ENCODE data around the gene CFAP20DC. TPM values are rescaled to one million over a fixed set of nuclear protein-coding genes. Genes with fewer than 3 reads are reported as not detected.

Gene CFAP20DC
- total and polyA plus RNA-seq, 2 experiments from 2014 or later = 7.4 to 11.4 TPM

DNA sequence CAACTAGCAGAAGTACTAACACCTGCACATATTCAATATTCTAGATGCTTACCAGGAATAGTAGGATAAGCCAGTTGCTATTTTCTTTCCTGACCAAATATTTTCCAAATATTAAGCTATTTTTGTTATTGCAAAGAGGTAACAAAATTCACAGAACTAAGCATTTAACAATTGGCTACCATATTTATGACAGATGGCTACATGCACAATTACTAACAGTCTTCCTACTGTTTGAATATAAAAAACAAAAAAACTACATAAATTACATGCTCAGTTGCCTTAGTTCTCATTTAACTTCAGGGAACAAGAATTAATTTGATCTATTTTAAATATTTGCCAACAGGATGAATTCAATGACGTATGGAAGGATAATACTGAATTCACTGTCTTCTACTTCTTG is 36.2 kb downstream of the CFAP20DC start (continued):
- no peak for TF ChIP-seq STAT1 (IDR thresholded peaks at IDR 0.05; ENCODE audit: unreplicated experiment)
- TF ChIP-seq, protein P1, sequence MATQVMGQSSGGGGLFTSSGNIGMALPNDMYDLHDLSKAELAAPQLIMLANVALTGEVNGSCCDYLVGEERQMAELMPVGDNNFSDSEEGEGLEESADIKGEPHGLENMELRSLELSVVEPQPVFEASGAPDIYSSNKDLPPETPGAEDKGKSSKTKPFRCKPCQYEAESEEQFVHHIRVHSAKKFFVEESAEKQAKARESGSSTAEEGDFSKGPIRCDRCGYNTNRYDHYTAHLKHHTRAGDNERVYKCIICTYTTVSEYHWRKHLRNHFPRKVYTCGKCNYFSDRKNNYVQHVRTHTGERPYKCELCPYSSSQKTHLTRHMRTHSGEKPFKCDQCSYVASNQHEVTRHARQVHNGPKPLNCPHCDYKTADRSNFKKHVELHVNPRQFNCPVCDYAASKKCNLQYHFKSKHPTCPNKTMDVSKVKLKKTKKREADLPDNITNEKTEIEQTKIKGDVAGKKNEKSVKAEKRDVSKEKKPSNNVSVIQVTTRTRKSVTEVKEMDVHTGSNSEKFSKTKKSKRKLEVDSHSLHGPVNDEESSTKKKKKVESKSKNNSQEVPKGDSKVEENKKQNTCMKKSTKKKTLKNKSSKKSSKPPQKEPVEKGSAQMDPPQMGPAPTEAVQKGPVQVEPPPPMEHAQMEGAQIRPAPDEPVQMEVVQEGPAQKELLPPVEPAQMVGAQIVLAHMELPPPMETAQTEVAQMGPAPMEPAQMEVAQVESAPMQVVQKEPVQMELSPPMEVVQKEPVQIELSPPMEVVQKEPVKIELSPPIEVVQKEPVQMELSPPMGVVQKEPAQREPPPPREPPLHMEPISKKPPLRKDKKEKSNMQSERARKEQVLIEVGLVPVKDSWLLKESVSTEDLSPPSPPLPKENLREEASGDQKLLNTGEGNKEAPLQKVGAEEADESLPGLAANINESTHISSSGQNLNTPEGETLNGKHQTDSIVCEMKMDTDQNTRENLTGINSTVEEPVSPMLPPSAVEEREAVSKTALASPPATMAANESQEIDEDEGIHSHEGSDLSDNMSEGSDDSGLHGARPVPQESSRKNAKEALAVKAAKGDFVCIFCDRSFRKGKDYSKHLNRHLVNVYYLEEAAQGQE (IDR thresholded peaks at IDR 0.05; ENCODE audit: unreplicated experiment) = no peak
- no peak for TF ChIP-seq CREB1 (CRISPR knock-in tag; IDR thresholded peaks at IDR 0.05; ENCODE audit: low read depth)

DNA sequence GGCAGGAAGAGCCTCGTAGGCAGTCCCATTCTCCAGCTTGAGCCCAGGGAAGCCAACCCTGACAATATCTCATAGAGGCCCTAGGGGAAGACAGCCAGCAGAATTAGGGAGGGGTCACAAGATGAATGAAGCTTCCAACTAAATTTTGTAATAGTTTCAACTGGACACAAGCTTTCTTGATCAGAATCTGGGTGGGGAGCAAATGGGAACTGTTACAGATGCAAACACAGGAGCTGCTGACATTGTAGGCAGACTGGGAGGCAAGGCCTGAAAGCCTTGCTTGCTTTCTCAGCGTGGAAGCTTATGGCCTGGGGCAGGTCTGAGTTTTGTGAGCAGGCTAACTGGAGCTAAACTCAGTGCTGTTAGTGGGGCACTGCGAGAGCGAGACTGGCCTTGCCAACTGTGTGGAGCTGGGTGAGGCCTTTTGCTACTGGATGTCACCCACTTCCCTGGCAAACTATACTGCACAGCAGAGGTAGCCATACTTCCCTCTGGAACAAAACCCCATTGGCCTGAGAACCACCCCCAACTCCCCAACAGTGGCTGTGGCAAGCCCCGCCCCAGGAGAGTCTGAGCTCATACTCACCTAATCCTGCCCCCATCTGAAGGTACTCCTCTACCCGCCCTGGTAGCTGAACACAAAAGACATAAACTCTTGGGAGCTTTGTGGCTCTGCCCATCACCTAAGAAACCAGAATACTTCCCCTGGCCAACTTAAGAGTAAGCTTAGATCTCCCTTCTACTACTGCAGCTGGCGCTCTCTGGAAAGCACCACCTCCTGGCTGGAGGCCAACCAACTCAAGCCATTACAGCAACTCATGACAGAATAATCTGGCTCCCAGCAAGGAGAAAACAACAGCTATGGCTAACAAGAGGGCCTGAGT is 42.9 kb downstream of the CFAP20DC start:
- H3K9me3 Mint-ChIP-seq = no peaks in the 10 kb centered on the region
- no peaks in the 10 kb centered on the region for H3K27me3 Mint-ChIP-seq (ENCODE audit: insufficient read depth, low read depth, poor library complexity)
- H3K27ac Mint-ChIP-seq = no peak overlapping the region
- Histone ChIP-seq H3K27me3 (ENCODE audit: insufficient read depth) (no peaks in the 10 kb centered on the region), H3K4me1 (ENCODE audit: insufficient read depth) (no peaks in the 10 kb centered on the region), H3K36me3 (ENCODE audit: insufficient read depth) (no peaks in the 10 kb centered on the region), H3K4me2 (no peak overlapping the region), H3K9me2 (ENCODE audit: insufficient read depth) (no peaks in the 10 kb centered on the region), H4K20me1 (replicated peaks; ENCODE audit: insufficient read depth) (no peaks in the 10 kb centered on the region), H2AFZ (no peak overlapping the region), H3K4me3 (no peak overlapping the region), H3K27ac (ENCODE audit: low read depth) (no peak overlapping the region), H3F3A (replicated peaks; ENCODE audit: low read depth) (no peaks in the 10 kb centered on the region), H3K79me2 (replicated peaks; ENCODE audit: insufficient read depth) (no peaks in the 10 kb centered on the region)
- DNase-seq (ENCODE audit: low spot score) = no peak
- no peaks in the 10 kb centered on the region for H3K4me1 Mint-ChIP-seq
- TF ChIP-seq ZNF331 (CRISPR knock-in tag; IDR thresholded peaks at IDR 0.05; ENCODE audit: low read depth) (no peak), ZNF114 (CRISPR knock-in tag; IDR thresholded peaks at IDR 0.05) (no peak)
- TF ChIP-seq, protein P1 (IDR thresholded peaks at IDR 0.05; ENCODE audit: unreplicated experiment) = no peak
- TF ChIP-seq, protein P2, sequence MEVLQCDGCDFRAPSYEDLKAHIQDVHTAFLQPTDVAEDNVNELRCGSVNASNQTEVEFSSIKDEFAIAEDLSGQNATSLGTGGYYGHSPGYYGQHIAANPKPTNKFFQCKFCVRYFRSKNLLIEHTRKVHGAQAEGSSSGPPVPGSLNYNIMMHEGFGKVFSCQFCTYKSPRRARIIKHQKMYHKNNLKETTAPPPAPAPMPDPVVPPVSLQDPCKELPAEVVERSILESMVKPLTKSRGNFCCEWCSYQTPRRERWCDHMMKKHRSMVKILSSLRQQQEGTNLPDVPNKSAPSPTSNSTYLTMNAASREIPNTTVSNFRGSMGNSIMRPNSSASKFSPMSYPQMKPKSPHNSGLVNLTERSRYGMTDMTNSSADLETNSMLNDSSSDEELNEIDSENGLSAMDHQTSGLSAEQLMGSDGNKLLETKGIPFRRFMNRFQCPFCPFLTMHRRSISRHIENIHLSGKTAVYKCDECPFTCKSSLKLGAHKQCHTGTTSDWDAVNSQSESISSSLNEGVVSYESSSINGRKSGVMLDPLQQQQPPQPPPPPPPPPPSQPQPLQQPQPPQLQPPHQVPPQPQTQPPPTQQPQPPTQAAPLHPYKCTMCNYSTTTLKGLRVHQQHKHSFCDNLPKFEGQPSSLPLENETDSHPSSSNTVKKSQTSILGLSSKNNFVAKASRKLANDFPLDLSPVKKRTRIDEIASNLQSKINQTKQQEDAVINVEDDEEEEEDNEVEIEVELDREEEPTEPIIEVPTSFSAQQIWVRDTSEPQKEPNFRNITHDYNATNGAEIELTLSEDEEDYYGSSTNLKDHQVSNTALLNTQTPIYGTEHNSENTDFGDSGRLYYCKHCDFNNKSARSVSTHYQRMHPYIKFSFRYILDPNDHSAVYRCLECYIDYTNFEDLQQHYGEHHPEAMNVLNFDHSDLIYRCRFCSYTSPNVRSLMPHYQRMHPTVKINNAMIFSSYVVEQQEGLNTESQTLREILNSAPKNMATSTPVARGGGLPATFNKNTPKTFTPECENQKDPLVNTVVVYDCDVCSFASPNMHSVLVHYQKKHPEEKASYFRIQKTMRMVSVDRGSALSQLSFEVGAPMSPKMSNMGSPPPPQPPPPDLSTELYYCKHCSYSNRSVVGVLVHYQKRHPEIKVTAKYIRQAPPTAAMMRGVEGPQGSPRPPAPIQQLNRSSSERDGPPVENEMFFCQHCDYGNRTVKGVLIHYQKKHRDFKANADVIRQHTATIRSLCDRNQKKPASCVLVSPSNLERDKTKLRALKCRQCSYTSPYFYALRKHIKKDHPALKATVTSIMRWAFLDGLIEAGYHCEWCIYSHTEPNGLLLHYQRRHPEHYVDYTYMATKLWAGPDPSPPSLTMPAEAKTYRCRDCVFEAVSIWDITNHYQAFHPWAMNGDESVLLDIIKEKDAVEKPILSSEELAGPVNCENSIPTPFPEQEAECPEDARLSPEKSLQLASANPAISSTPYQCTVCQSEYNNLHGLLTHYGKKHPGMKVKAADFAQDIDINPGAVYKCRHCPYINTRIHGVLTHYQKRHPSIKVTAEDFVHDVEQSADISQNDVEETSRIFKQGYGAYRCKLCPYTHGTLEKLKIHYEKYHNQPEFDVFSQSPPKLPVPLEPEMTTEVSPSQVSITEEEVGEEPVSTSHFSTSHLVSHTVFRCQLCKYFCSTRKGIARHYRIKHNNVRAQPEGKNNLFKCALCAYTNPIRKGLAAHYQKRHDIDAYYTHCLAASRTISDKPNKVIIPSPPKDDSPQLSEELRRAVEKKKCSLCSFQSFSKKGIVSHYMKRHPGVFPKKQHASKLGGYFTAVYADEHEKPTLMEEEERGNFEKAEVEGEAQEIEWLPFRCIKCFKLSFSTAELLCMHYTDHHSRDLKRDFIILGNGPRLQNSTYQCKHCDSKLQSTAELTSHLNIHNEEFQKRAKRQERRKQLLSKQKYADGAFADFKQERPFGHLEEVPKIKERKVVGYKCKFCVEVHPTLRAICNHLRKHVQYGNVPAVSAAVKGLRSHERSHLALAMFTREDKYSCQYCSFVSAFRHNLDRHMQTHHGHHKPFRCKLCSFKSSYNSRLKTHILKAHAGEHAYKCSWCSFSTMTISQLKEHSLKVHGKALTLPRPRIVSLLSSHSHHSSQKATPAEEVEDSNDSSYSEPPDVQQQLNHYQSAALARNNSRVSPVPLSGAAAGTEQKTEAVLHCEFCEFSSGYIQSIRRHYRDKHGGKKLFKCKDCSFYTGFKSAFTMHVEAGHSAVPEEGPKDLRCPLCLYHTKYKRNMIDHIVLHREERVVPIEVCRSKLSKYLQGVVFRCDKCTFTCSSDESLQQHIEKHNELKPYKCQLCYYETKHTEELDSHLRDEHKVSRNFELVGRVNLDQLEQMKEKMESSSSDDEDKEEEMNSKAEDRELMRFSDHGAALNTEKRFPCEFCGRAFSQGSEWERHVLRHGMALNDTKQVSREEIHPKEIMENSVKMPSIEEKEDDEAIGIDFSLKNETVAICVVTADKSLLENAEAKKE (CRISPR knock-in tag; IDR thresholded peaks at IDR 0.05) = no peak
- H3K36me3 Mint-ChIP-seq (ENCODE audit: low read depth) = no peaks in the 10 kb centered on the region
- no peak overlapping the region for H3K4me3 Mint-ChIP-seq
- ATAC-seq = no peak
